IgD-negative memory B cell (primary cell): ENCODE results near the gene CCN2. TPM values are rescaled to one million over a fixed set of nuclear protein-coding genes. Genes with fewer than 3 reads are reported as not detected.

Experiments used
- H3K27ac Mint-ChIP-seq, 3 donors: one replicate each; pipeline ENCODE4 v1.8.0; 2020 to 2022; ENCODE audit warnings: mild to moderate bottlenecking in 3 of 3, mixed read lengths in 3 of 3, moderate library complexity in 1 of 3
- H3K27me3 Mint-ChIP-seq: one replicate; pipeline ENCODE4 v1.8.0; 2021; ENCODE audit warnings: mixed read lengths
- H3K36me3 Mint-ChIP-seq: one replicate; pipeline ENCODE4 v1.8.0; 2020; ENCODE audit warnings: mild to moderate bottlenecking, mixed read lengths
- H3K4me1 Mint-ChIP-seq, 3 donors: one replicate each; pipeline ENCODE4 v1.8.0; 2020 to 2022; ENCODE audit warnings: mixed read lengths in 3 of 3, mild to moderate bottlenecking in 1 of 3
- H3K4me3 Mint-ChIP-seq, 4 donors: one replicate each; pipeline ENCODE4 v1.8.0; 2020 to 2022; ENCODE audit warnings: mild to moderate bottlenecking in 4 of 4, mixed read lengths in 4 of 4, moderate library complexity in 3 of 4
- H3K9me3 Mint-ChIP-seq, 3 donors: one replicate each; pipeline ENCODE4 v1.8.0; 2020 to 2021; ENCODE audit warnings: mixed read lengths in 3 of 3, mild to moderate bottlenecking in 1 of 3
- polyA plus RNA-seq: library from polyadenylated mRNA; unstranded; fragments of 300-500 nt; fragmentation: Illumina TruSeq; gene quantifications from one replicate; pipeline ENCODE4 v1.2.3, GENCODE V29; 2021

The CCN2 gene
- polyA plus RNA-seq, 1 donor from 2014 or later = not detected

DNA sequence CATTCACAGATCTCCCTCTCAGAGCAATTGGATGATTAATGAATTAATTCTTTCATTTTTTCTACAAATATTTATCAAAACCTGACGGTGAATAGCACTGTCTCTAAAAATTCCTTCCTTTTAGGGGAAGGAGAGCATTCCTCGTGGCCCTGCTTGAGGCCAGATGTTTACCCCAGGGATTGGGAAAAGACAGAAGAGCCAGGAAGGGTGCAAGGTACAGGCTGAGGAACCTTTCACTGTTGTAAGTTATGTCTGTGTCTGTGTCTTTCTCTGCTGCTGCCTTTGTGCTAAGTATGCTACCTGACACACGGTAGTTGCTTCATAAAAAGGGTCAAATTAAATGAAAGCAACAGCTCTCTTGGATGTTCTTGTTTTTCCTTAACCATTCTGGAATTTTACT lies 27.4 kb upstream of the CCN2 start:
- H3K36me3 Mint-ChIP-seq = peaks cover 2% of the 10 kb centered on the region
- no peaks in the 10 kb centered on the region for H3K4me1 Mint-ChIP-seq
- no peak overlapping the region for H3K27ac Mint-ChIP-seq
- H3K4me3 Mint-ChIP-seq = no peak overlapping the region
- H3K9me3 Mint-ChIP-seq = no peaks in the 10 kb centered on the region
- H3K27me3 Mint-ChIP-seq = no peaks in the 10 kb centered on the region

DNA sequence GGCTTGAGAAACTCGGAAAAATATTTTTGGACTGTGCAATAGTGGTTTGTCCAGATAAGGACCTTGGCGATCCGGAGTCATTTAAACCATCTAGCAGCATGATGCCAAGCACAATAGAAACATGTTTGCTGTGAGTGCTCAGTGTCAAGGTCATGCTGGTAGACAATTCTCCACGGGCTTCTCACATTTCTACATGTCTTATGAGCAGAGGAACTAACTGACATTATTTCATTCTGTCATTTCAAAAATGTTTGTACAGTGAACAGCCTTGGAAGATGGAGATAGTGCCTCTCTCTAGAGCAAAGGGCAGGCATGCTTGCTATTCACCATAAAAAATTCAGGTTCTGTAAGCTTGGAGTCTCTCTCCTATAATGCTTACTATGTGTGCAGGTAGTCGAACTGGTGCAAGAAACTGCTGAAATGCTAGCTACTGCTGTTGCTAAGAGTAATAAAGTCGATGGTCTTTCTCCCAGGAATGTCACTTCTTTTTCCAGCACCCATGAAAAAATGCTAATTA lies 25.4 kb upstream of the CCN2 start:
- no peaks in the 10 kb centered on the region for H3K27me3 Mint-ChIP-seq
- no peak overlapping the region for H3K27ac Mint-ChIP-seq
- no peaks in the 10 kb centered on the region for H3K4me1 Mint-ChIP-seq
- H3K4me3 Mint-ChIP-seq = no peak overlapping the region
- no peaks in the 10 kb centered on the region for H3K36me3 Mint-ChIP-seq
- H3K9me3 Mint-ChIP-seq = no peaks in the 10 kb centered on the region

DNA sequence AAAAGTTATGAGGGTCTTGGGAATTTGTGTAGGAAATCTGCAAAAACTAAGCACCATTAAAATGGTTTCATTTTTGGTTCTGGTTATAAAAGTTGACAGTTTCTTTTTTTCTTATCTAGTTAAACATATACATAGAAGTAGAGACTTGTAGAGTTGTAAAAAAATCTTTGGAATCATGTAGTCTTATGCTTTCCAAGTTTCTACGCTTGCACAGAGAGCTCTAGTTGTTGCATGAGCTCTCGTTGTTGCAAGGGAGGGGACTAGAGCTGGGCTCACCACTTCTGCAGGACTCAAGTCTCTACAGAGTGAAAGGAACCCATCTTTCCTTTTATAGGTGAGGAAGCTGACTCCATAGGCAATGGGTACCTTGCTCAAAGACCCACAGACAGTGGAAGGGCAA lies 21.6 kb upstream of the CCN2 start:
- Mint-ChIP-seq H3K27me3 (peaks cover 3% of the 10 kb centered on the region), H3K27ac (no peak overlapping the region), H3K4me1 (no peaks in the 10 kb centered on the region), H3K4me3 (no peak overlapping the region), H3K36me3 (no peaks in the 10 kb centered on the region), H3K9me3 (no peaks in the 10 kb centered on the region)

DNA sequence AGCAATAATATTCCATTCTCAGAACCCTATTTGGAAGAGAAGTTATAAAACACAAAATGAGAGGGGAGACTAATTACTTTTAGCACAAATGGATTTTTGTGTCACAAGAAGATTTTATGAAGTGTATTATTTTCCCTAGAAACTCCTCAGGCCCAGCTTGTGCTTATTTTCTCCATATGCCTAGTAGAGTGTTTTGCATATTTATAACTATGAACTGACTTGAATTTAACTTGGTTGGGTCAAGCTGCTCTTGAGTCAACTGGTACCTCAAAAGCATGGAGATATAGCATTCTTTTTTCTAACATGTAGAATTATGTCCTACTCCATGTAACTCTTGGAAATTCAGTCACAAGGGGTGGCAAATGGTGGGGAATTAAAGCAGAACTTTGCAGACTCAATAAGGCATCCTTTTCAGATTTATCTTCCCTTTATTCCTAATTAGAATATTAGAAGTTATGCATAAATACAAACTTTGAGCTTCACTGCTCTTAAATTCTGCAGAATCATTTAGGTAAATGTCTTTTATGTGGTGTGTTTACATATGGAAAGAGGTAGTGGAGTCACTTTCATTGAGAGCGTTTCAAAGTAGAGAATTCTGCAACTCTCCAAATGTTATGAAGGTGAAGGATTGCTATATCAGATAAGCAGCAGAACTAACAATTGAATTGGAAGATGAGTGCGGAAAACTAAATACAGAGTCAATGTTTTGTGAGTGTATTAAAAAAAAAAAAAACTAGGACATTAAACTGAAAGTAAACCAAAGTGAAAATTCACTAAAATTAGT lies 19.1 kb upstream of the CCN2 start:
- H3K4me3 Mint-ChIP-seq = no peak overlapping the region
- no peaks in the 10 kb centered on the region for H3K9me3 Mint-ChIP-seq
- no peaks in the 10 kb centered on the region for H3K36me3 Mint-ChIP-seq
- H3K4me1 Mint-ChIP-seq = no peaks in the 10 kb centered on the region
- H3K27me3 Mint-ChIP-seq = peaks cover 4% of the 10 kb centered on the region
- no peak overlapping the region for H3K27ac Mint-ChIP-seq

DNA sequence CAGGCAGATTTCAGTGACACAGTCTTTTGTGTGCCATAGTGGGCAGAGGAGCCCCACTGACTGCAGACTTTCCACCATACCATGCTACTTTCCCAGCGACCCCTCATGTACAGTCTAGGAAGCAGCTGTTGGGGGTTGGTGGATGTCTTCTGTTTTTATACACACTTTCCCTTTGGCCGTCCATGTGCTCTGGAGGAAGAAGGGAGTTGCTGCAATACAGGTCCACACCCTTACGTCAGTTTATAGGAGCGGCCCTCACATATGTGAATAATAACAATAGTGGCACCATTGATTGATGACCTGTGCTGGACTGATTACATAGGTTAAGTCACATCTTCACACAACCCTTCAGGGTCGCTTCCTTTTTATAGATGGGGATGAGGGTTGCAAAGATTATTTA lies 17.5 kb upstream of the CCN2 start:
- H3K4me1 Mint-ChIP-seq = no peaks in the 10 kb centered on the region
- no peak overlapping the region for H3K4me3 Mint-ChIP-seq
- no peaks in the 10 kb centered on the region for H3K36me3 Mint-ChIP-seq

DNA sequence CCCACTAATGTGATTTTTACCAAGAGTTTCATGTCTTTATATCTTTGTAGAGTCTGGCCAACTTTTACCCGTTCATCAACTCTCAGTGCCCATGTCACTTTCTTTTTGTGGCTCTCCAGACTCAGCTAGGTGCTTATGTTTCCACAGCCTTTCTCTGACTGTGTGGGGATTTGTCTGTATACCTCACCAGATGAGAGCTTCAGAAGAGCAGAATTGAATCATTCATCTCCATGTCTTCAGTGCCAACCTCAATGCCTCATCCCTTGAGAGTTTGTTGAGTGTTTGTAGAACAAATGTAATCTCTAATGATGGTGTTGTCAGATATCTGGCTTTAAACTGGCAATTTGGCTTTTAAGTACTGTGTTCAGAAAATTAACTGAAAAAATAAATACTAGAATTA lies 16.8 kb upstream of the CCN2 start:
- Mint-ChIP-seq H3K36me3 (no peaks in the 10 kb centered on the region), H3K4me1 (no peaks in the 10 kb centered on the region), H3K4me3 (no peak overlapping the region), H3K9me3 (no peaks in the 10 kb centered on the region), H3K27ac (no peak overlapping the region), H3K27me3 (peaks cover 4% of the 10 kb centered on the region)

More for the DNA sequence above, 17.5 kb upstream of the CCN2 start:
- no peaks in the 10 kb centered on the region for H3K9me3 Mint-ChIP-seq
- H3K27ac Mint-ChIP-seq = no peak overlapping the region
- peaks cover 4% of the 10 kb centered on the region for H3K27me3 Mint-ChIP-seq

DNA sequence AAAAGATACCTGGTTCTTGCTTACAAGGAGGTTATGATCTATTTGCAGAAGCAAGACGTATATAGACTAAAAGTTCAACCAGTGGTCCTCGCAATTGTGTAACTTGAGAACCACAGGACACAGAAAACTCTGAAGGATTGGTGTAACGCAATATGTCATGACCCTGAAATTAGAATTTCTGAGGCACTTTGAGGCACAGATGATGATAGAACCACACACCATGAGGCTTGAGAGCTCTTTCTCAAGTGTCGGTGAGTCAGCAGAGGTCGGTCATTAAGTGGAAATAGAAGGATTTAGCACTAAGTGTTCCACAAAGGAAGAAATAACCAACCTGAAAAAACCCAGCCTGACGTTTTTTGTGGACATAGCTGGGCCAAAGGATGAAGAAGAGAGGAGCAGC lies 15.3 kb upstream of the CCN2 start:
- Mint-ChIP-seq H3K9me3 (no peaks in the 10 kb centered on the region), H3K4me1 (no peaks in the 10 kb centered on the region), H3K36me3 (no peaks in the 10 kb centered on the region), H3K27ac (no peak overlapping the region), H3K4me3 (no peak overlapping the region), H3K27me3 (peaks cover 4% of the 10 kb centered on the region)

DNA sequence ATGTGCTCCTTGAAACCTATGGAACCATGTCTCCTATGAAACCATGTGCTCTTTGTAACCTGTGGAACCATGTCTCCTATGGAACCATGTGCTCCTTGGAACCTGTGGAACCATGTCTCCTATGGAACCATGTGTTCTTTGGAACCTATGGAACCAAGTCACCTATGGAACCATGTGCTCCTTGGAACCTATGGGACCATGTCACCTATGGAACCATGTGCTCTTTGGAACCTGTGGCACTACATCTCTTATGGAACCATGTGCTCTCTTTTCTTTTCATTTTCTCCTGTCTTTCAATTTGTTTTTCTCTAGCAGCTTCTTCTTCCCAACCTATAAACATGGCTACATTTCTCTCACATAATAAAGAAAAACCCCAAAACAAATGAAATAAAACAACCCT lies 11.9 kb upstream of the CCN2 start:
- Mint-ChIP-seq H3K4me1 (no peaks in the 10 kb centered on the region), H3K27ac (no peak overlapping the region), H3K36me3 (no peaks in the 10 kb centered on the region), H3K27me3 (peaks cover 4% of the 10 kb centered on the region), H3K9me3 (no peaks in the 10 kb centered on the region), H3K4me3 (no peak overlapping the region)

DNA sequence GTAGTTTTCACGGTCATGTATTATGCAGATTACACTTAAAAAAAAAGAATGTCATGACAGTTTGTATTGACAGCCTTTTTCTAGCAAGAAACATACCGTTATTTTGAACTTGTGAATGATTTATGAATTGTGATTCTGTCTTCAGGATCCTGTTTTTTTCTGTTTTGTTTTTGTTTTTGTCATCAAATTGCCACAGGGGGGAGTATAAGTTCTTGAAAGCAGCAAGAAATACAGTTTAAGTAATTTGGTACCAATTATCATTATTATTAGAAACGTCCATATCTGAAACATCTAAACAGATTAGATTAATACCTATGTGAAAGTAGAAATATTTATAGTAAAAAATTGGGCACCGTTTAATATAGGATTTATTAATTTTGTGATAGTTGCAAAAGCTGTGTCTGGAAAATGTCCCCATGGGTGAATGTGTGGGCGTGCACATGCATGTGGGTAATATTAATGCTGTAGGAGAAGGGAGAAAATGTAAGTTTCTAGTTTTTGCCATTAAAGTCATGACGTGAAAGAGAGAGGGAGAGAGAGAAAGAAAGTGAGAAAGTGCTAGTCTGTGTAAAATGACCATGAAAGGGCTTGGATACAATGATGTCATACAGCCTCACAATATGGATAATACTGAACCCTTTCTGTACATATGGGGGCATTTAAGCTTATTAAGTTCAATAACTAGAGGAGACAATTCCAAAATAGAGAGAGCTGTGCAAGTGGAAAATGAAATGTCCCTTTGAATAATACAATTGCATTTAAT lies 9.4 kb upstream of the CCN2 start:
- Mint-ChIP-seq H3K27me3 (no peaks in the 10 kb centered on the region), H3K9me3 (no peaks in the 10 kb centered on the region), H3K4me3 (no peak overlapping the region), H3K4me1 (no peaks in the 10 kb centered on the region), H3K36me3 (no peaks in the 10 kb centered on the region), H3K27ac (no peak overlapping the region)

DNA sequence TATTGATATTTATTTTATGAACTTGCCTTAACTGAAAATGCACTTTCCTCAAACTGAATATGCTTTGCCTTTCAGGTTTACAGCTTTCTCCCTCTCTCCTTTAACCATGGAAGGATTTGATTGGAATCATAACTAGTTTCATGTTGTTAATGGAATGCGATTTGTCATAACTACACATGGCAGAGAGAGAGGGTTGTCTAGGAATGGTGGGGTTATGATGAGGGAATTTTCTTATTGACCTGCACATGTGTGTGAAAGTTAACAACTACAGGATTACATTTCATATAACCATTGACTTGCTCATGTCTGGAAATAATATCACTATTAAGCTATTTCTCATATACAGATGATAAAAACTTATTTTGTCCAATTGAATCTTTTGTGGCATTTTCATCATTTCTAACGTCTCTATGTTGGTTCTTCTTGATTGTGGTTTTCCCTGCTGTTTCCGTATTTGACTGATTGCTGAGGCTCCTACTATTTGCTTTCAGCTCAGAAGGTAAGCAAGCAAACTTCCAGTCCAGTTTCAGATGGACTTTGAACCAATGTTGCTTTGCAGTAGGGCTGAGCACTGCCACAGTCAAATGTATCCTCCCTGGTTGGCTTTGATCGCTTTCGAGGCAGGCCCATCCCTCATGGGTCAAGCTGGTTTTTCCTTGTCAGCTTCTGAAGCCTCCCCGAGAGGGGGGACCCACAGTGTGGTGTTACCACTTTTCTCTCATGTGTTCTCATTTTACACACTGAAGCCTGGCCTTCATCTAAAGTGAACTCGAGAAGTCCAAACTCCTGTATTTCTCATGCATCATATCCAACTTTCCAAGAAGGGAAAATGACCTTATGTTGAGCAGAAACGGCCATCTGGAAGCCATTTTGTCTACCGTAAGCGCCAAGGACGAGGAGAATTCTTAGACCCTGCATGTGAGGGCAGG lies 7.6 kb upstream of the CCN2 start:
- Mint-ChIP-seq H3K27ac (no peak overlapping the region), H3K27me3 (peaks cover 1% of the 10 kb centered on the region), H3K36me3 (no peaks in the 10 kb centered on the region), H3K4me1 (no peaks in the 10 kb centered on the region), H3K9me3 (no peaks in the 10 kb centered on the region), H3K4me3 (no peak overlapping the region)

DNA sequence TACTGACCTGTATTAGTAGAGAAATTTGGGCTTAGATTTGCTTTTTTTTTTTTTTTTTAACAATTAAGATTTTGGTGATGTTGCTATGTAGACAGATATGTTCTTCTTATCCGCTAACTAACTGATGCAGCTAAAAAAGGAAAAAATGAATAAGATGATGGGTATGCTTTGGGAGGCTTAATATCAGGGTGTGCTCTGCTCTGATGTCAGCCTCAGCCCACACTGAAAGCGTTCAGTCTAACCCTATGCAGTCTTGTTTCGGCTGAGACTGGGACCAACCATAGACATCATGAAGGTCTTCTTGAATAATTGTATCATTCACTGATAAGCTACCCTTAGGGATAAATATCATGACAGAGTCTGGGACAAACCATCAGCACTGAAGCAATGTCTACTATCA lies 6.9 kb upstream of the CCN2 start:
- Mint-ChIP-seq H3K27ac (no peak overlapping the region), H3K4me3 (no peak overlapping the region), H3K9me3 (no peaks in the 10 kb centered on the region), H3K36me3 (no peaks in the 10 kb centered on the region), H3K27me3 (peaks cover 6% of the 10 kb centered on the region), H3K4me1 (no peaks in the 10 kb centered on the region)

DNA sequence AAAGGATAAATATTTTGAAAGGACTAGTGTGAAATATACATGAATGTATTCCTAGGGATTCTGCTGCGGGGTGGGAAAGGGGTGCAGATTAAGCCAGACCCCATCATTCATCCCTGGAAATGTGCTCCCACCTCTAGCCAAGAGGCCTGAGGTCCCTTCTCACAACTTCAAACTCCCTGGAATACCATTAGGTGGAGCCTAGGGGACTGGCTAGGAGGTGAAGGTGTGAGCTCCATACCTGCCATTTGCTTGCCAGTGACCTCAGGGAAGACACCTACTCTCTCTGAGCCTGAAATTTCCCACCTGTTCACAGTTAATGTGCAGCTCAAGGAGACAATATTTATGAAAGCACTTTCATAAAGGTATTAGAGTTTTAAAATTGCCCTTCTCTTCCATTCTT lies 4.7 kb upstream of the CCN2 start:
- no peaks in the 10 kb centered on the region for H3K9me3 Mint-ChIP-seq
- peaks cover 22% of the 10 kb centered on the region for H3K27me3 Mint-ChIP-seq
- H3K4me1 Mint-ChIP-seq = peaks cover 0 to 5% (median 1%) of the 10 kb centered on the region in 3 donors
- H3K27ac Mint-ChIP-seq = no peak overlapping the region
- no peak overlapping the region for H3K4me3 Mint-ChIP-seq
- H3K36me3 Mint-ChIP-seq = no peaks in the 10 kb centered on the region

DNA sequence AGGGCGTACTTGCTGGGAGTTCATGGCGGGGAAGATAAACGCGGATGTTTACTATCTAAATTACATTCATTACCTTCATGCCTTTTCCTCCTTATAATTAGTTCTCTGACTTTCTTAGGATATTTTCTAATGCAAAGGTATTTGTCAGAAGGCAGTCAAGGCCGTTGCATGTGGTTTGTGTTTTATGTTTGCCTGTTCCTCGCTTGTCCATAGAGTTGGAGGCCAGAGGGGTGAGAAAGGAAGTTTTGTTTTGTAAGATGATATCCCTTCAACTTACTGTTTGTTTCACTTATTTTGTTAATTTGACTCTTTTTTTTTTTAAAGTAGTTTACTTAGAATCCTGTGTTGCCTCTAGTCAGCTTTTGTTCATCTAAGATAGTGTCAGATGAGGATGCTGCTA lies 4.0 kb upstream of the CCN2 start:
- H3K36me3 Mint-ChIP-seq = no peaks in the 10 kb centered on the region
- no peak overlapping the region for H3K27ac Mint-ChIP-seq
- H3K9me3 Mint-ChIP-seq = no peaks in the 10 kb centered on the region
- H3K27me3 Mint-ChIP-seq = peaks cover 25% of the 10 kb centered on the region
- peaks cover 2 to 5% (median 4%) of the 10 kb centered on the region in 3 donors for H3K4me1 Mint-ChIP-seq
- no peak overlapping the region for H3K4me3 Mint-ChIP-seq

DNA sequence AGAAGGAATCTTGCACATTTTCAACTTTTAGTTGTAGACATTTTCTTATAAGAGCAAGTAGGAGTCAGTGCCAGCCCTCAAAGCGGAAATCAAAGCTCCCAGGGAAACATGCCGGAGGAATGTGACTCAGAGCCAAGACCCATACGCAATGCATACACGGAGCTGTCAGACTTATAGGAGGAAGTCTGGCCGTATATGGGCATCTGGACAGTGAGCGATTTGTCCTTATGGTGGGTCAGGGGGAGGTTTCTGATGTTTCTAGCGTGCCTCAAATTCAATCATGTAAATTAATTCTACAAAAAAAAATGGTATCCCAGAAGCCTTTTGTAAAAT lies 3.6 kb upstream of the CCN2 start:
- peaks cover 29% of the 10 kb centered on the region for H3K27me3 Mint-ChIP-seq
- H3K9me3 Mint-ChIP-seq = no peaks in the 10 kb centered on the region
- H3K27ac Mint-ChIP-seq = no peak overlapping the region
- H3K36me3 Mint-ChIP-seq = no peaks in the 10 kb centered on the region
- H3K4me3 Mint-ChIP-seq = no peak overlapping the region
- H3K4me1 Mint-ChIP-seq = peaks cover 2 to 7% (median 5%) of the 10 kb centered on the region in 3 donors
